NCI-H82 treated with DMSO at 0.1 percent for 48 hours (cell line): ENCODE results near the gene SASH3.

Experiments used
- DNase-seq: peaks from one replicate; lab custom pipeline; 2025; ENCODE audit not compliant: unreplicated experiment; lab: John Stamatoyannopoulos, UW

SASH3 gene

DNA sequence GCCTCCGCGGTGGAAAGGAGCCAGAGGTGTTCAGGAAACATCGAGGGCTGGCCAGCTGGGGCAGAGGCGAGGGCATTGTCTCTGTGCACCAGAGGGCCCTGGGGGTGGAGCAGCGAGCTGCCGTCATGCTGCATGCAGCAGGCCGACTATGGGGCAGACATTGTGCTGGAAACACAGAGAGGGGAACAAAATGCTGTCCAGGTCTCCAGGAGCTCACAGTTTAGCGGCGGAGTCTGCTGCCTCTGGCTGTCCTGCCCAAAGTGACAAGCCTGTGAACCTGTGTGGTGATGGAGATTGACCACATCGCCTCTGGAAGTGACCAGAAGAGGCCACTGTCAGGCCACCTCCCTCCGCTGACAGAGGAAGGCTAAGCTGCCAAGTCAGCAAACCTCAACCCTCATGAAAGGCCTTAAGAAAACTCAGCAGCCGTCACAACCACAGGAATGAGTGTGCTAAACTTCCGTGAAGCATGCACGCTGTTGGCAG is 20.1 kb upstream of the SASH3 start:
- DNase-seq: no peak

DNA sequence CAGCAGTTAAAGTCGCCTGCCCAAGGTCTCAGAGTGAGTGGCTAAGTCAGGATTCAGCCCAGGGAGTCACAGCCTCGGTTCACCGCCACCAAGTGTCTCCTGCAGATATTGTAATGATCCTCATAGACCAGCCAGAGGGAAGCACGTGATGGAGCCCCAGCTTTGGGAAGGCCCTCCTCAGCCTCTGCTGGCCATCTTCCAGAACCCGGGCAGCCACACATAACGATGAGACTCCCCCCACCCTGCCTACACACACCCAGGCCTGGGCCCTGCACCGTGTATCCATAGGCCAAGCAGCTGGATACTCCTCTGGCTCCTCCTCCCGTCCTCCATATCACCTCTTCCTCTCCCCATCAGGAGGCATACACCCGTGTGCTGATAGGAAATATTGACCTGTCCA is 19.6 kb upstream of the SASH3 start:
- DNase-seq: no peak

DNA sequence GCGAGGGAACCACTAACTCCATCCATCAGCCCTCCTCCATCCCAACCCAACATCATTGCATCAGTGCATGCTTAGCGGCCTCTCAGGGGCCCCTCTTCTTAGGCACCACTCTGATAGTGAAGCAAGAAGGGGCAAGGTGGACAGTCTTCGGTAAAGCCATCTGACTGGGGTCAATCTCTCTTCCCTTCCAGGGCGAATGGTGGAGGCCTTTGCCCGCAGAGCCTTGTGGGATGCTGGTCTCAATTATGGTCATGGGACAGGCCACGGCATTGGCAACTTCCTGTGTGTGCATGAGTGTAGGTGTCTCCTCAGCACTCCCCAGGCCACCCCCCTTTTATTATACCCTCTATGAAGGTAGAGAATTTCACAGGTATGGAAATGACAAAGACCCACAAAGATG is 18.8 kb upstream of the SASH3 start:
- no peak for DNase-seq

DNA sequence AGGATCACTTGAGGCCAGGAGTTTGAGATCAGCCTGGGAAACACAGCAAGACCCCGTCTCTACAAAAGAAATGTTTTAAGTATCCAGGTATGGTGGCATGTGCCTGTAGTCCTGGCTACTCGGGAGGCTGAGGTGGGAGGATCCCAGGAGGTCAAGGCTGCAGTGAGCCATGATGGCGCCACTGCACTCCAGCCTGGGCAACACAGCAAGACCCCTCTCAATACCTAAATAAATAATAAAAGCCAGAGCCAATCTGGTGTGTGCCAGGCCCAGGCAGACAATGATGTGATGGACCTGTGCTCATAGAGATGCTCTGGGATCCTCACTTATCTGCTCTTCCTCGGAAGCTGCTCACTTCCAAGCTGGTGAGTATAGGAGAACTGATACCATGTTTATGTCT is 18.2 kb upstream of the SASH3 start:
- DNase-seq: no peak

DNA sequence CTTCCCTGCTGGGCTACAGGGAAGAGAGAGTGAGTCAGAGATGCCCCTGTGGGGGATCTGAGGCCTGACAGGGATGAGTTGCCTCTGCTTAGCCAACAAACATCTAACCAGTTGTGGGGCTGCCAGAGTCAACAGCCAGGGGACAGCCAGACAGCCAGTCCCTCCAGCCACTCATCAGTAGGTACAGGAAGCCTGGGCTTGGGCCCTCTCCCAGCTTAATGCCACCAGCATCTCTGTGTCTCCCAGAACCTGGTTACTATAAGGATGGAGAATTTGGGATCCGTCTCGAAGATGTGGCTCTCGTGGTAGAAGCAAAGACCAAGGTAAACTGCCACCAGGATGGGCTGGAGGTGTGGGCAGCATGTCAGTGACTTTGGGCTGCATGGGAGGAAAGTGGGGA is 17.3 kb upstream of the SASH3 start:
- DNase-seq: no peak

DNA sequence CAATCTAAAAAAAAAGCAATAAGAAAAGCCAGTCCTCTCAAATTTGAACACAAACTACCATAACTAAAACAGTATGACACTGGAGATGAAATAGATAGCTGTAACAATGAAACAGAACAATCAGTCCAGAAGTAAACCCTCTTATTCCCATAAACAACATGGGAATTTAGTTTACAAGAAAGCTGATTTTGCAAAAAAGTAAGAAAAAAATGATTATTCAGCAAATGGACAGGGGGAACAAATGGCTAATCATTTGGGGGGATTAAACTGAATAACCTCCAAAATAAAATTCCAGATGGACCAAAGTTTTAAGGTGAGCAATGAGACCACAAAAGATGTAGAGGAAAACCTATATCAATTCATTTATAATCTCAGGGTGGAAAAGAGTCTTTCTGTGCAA is 16.1 kb upstream of the SASH3 start:
- no peak for DNase-seq

DNA sequence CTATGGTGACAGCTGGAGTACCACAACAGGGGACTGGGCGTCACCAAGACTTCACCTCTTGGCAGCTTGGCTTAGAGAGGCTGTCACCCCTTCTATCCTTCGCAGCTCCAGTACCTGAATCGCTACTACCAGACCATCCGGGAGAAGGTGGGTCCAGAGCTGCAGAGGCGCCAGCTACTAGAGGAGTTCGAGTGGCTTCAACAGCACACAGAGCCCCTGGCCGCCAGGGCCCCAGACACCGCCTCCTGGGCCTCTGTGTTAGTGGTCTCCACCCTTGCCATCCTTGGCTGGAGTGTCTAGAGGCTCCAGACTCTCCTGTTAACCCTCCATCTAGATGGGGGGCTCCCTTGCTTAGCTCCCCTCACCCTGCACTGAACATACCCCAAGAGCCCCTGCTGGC is 11.6 kb upstream of the SASH3 start:
- DNase-seq: no peak

DNA sequence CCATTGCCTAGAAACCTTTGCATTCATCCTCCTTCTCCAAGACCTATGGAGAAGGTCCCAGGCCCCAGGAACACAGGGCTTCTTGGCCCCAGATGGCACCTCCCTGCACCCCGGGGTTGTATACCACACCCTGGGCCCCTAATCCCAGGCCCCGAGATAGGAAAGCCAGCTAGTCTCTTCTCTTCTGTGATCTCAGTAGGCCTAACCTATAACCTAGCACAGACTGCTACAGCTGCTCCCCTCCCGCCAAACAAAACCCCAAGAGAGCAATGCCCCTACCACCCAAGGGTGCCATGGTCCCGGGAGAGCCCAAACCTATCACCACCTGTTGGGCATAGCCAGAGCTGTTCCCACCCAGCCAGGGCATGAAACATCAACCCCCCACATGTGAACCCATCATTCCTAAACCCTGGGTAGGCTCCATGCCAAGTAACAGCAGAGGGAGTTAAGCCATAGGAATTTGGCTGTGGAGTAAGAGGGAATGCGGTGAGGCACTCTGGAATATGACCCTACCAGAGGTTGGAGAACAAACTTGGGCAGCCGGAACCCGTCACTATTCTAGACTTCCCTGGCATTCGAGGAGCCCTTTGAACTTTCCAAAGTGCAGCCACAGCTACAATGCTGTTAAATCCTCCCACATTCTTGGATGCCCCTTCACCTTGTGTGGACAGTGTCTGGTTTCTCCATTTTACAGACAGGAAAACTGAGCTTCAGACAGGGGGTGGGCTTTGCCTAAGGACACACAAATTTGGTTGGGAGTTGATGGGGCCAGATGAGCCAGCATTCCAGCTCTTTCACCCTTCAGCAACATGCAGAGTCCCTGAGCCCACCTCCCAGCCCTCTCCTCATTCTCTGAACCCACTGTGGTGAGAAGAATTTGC is 10.9 kb upstream of the SASH3 start:
- no peak for DNase-seq

DNA sequence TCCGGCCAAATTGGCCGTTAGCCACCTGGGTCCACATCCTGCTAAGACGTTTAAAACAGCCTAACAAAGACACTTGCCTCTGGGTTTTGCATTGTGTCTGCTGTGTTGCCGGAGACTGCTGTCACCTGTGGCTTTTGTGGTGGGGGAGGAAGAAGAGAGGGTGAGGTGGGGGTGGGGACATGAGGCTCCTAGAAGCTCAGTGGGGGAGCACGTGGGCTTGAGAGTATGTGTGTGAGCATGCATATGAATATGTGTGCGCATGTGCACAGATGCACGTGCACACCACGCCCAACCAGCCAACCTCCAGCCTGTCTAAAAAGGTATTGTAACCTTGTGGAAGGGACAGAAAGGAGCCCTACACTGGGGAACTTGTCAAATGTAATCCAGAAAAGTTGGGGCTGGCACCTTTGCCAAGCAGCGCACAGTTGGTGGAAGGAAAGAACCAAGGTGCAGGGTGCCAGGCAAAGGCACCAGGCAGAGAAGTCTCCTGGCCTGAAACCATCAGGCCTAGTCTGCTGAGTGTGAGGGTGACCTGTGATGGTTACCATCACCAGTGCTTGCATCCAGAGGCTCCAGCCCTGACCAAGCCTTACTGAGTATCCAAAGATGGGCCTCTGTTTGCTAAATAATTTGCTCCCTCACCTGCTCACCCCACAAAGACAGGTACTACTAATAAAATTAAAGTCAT is 10.1 kb upstream of the SASH3 start:
- DNase-seq: no peak

DNA sequence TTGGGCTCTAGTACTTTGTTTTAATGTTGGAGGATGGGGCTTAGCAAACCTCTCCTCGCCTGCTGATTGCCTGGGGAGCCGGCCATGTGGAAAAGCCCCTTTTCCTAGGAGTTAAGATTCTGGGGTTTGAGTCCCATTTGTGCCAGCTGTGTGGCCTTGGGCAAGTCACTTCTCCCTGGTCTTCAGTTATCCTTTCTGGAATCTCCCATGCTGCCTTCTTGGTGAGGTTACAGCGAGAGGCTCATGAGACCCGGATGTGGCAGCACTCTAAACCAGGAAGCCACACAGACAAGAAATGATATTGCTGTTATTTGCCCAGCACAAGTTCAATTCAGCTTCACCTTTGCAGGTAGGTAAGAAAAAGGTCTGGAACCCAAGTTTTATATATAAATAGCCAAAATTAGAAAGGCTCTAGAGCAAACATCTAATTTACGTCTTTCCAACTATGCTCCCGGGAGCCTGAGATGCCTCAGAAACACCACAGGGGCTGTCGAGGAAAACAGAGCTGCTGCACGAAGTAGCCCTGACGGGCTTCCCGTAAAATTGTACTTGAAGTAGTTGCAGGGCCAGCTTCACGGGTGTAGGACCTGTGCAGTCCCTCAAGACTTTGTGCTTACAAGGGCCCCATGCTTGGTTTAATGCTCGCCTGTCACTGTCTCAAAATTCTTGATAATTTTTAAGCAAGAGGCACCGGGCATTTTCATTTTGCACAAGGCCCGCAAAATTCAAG is 8.3 kb upstream of the SASH3 start:
- no peak for DNase-seq

DNA sequence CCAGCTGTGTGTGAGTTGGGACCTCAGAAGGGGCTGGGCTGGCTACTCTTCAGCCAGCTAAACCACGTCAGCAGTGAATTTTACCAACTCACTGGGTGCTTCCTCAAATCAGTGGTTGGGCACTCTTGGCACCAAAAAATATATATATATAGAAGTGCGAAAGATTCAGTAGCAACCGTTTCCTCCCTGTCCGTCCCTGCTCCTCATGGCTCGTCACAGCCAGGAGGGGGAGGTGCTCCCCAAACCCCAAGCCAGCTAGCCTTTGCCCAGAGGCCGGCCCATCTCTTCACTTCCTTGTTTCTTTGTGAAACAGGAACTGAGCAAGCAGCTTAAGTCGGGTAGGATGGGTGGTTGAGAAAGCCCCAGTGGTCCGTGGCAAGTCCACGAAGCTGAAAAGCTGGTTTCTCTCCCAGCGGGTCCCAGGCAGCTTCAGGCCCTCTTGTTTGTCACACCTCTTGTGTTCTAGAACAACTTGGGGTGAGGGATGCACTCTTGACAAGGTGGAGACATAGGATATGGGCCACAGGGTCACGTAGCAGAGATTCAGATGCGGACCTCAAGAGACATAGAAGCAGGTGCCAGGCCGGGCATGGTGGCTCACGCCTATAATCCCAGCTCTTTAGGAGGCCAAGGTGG is 6.8 kb upstream of the SASH3 start:
- no peak for DNase-seq

DNA sequence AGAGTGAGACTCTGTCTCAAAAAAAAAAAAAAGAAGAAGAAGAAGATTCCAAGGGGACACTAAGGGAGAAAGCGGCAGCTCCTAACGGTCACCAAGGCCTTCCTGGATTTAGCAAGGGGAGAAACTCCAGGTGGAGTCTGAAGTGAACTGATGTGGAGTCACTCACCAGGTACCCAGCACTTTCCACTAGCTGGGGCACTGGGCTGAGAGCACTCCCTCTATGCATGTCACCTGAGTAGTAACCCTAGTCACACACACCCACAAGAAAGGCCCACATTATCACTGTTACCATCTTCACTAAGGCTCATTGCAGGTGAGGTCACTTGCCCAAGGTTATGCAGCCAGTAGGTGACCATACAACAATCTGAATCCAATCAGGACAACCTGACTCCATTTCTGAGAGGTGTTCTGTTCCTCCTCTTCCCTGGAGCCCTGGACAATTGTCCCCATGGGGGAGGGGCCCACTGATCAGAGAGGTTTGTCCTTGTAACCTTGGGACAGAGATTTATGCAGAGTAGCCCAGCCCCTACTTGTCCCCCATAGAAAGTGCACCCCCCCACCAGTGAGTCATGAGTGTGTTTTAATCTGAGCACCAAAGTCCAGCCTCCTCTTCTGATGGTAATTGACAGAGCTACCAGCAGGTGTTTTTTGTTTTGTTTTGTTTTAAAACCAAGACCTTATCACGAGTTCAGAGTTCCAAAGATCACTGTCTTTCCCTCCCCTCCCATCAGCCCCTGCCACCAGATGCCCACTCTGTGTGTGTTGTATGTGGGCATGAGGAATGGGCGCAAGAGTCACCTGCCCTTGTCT is 5.9 kb upstream of the SASH3 start:
- no peak for DNase-seq

DNA sequence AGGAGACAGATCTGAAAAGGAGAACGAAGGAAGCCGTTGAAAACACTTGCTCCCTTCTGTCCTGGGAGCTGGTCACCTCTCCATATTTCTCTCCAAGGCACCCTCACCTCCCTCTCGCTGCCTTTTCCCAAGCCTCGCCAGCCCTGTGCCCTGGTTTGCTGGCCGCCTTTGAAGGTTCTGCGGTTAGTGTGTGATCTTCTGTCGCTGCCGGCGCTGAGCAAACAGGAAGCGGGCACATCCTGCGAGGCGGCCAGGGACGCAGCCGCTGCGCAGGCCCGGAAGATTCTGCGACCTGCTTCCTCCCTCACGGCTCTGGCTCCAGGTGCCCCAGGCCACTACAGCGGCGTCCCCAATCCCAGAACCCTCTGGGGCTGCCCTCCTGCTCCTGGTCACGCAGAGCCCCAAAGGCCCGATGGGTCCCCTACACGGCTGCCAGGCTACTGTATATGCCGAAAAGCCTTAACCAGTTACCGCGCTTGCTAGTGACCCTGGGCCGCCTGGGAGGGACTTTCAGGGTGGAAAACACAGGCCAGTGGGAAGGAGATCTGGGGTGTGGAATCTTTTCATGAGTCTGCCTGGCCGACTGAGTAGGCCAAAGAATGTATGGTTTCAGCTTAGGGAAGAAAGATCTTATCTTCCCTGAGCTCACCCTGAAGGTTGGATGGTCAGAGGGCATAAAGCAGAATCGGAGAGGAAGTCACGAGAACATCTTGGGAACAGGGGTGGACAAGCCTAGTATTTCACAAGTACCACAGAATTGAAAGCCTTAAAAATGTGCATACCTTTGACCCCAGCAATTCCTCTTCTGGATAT is 2.3 kb upstream of the SASH3 start:
- DNase-seq: no peak

DNA sequence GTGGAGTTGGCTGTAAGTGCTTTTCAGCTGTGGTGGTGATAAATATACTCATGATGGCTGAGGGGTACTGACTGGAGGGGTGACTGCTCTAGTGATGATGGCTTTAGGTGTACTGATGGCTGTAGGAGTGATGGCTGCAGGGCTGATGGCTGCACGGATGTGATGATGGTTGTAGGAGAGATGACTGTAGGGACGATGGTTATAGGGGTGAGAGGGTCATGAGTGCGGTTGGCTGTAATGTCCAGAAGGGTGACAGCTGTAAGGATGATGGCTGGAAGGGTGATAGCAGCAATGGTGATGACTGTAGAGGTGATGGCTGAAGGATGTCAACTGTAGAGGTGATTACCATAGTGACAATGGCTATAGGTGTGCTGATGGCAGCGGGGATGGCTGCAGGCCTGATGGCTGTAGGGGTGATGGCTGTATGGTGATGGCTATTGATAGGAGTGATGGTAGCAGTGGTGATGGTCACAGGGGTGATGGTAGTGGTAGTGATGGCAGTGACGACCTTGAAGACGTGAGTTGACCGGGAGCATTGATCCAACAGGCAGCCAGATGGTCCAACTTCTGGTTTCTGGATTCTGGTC is 570 bp upstream of the SASH3 start:
- DNase-seq: no peak

DNA sequence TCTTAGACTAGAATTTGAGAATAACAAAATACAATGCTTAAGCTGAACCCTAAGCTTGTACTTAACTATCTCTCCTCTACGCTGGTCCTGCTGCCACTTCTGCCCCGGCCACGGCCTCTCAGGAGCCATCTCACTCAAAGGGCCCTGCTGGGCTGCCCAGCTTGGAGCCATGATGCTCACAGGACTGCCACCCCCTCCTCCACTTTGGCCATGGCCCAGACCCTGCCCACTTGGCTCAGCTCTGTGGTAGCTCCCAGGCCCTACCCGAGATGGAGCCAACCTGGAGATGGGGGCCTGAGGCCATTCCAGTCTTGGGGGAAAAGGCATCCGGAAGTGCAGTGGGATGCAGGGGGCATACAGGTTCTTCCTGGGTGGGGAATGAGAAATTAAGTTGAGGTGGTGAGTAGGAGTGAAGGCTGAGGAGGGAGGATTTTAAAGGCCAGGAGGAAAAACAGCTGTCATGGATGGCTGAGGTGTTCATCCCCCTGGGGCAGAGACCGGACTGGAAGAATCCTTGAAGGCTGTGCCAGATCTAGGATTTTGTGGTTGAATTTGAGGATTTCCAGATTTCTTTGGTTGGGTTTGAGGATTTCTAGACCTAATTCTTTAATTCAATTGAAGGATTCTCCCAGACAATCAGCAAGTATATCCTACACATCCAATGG is 824 bp downstream of the SASH3 start:
- DNase-seq: no peak

DNA sequence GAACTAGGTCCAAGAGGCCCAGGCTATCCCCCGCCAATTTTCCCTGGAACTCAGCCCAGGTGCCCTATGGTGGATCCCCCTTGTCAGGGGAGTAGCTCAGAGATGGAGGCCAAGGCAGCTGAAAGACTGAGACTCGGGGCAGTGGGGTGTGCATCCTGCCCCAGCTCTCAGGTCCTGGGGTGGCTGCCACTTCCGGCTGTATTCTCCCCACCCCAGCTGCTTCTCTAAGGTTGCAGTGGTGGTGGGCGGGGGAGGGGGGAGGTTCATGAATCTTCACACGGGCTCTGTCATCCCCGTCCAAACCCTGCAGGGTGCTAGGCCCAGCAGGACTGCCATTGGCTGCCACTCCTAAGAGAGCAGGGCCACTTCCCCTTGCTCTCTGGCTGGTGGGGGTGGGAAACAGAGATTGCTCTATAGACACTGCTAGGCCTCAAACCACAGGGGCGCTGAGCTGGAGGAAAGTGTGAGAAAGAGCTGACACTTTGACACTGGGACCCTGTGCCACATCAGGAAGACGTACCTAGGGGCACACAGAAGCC is 1.5 kb downstream of the SASH3 start:
- no peak for DNase-seq

DNA sequence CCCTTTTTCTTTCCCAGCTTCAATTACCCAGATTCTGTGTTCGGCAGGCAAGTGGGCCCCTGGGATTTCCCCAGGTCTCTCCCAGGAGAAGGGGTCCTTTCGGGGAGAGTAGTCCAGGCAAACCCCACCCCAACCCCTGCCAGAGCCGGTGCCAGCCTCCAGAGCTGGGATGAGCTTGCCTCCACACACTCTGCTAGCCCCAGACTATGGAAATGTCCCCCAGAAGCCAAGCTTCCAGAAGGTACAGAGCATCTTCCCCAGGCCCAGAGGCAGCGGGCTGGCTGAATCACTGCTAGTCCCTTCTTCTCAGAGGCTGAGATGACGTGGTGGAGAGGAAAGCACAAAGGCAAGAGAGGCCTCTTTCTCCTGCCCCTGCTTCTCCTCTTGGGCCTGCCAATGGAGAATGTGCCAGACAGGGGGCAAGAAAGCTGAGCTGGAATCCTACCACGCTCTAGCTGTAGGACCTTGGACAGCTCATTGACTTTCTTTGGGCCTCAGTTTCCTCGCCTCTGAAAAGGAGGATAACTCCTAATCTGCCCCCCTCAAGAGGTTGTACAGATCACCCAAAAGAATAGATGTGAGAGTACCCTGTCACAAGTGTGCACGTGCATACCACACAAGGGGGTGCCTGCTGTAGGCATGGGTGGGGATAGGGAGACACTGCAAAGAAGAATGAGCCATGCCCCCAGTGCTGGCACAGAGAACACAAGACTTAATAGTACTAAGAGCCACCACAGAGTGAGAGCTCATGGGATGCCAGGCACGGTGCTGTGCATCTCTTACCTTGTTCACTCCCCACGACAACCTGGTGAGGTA is 2.1 kb downstream of the SASH3 start:
- no peak for DNase-seq

DNA sequence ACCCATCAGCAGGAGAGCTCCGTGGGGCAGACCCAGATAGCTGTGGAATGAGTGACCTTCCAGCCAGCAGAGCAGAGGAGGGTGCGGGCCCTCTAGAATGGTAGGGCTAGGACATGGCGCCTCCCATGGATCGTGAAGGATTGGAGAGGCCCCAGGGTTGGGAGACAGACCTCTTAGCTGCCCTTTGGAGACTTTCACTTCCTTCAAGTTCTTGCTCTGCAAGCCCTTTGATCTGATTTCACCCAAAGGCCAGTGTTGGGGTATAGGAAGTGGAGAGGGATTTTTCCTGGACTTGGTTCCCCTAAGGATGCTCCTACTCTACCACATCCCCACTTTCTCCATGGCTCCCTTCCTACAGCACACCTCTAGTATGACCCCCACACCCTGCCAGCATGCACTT is 3.0 kb downstream of the SASH3 start:
- no peak for DNase-seq
